ENCODE results near the gene MTHFD1L. TPM values are rescaled to one million over a fixed set of nuclear protein-coding genes. Genes with fewer than 3 reads are reported as not detected.

The MTHFD1L gene
- total and polyA plus RNA-seq, 2 of the 8 experiments (the other 6 are each of a cell fraction or from before 2014, with no cell fraction given) = 29.2 to 105 TPM

DNA sequence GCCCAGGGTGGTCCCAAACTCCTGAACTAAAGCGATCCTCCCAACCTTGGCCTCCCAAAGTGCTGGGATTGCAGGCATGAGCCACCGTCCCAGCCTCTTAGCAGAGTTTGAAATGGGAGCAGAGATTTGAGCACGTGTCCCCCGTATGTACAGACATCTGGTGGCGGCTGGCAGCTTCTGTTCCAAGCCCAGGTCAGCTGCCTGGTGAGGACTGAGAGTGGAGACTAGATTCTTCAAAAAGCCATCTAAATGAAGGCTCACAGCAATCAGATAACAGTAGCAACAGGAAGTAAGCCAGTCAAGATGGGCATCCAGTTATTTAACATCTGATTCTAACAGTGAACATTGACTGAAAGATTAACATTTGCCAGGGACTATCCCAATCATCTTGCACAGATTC, 246.2 kb downstream of the MTHFD1L start:
- no peak overlapping the region for H2AFZ ChIP-seq (ENCODE audit: low read length)
- H3K4me3 ChIP-seq (ENCODE audit: extremely low read depth in 1 of 4, insufficient read depth in 2 of 4, low read depth in 3 of 4, low read length in 4 of 4) = no peak overlapping the region
- no peaks in the 10 kb centered on the region for H3K79me1 ChIP-seq (ENCODE audit: low read depth, low read length)
- DNase-seq (ENCODE audit: low read depth in 1 of 2, low spot score in 2 of 2) = no peak
- no peak overlapping the region for H2BK5ac ChIP-seq (ENCODE audit: low read depth, low read length)
- no peak overlapping the region for H2BK15ac ChIP-seq (ENCODE audit: low read length)
- no peak overlapping the region for H4K91ac ChIP-seq (replicated peaks; ENCODE audit: insufficient read length, low read length)
- H2AK5ac ChIP-seq (ENCODE audit: low read depth, low read length) = no peak overlapping the region
- H3K79me2 ChIP-seq (ENCODE audit: control insufficient read depth in 1 of 2, insufficient read depth in 2 of 2, low read length in 2 of 2) = no peaks in the 10 kb centered on the region
- no peak overlapping the region for H2BK12ac ChIP-seq (ENCODE audit: low read depth, low read length)
- H3K56ac ChIP-seq (replicated peaks; ENCODE audit: insufficient read length, low read depth, low read length) = no peak overlapping the region
- H3K36me3 ChIP-seq (ENCODE audit: control insufficient read depth in 2 of 4, insufficient read depth in 4 of 4, low read length in 3 of 4) = no peaks in the 10 kb centered on the region
- POLR2A ChIA-PET (ENCODE audit: partially characterized antibody) = no interaction called here
- no peak overlapping the region for H4K8ac ChIP-seq (ENCODE audit: extremely low read depth, insufficient read depth, low read length)
- no peaks in the 10 kb centered on the region for H3K9me3 ChIP-seq (ENCODE audit: insufficient read depth in 2 of 2, low read depth in 1 of 2, low read length in 1 of 2)
- H3K27me3 ChIP-seq (replicated peaks in 1 of 4; ENCODE audit: control insufficient read depth in 3 of 4, extremely low read depth in 1 of 4, insufficient read depth in 3 of 4, low read length in 3 of 4) = no peaks in the 10 kb centered on the region
- H3K23me2 ChIP-seq (ENCODE audit: low read depth, low read length) = no peaks in the 10 kb centered on the region
- no peak overlapping the region for H4K5ac ChIP-seq (ENCODE audit: insufficient read length, low read depth, low read length)
- no peak overlapping the region for H3K9ac ChIP-seq (replicated peaks in 1 of 4; ENCODE audit: extremely low read depth in 1 of 4, low read depth in 3 of 4, low read length in 3 of 4)
- H3K18ac ChIP-seq (ENCODE audit: extremely low read depth, low read length) = no peak overlapping the region
- no peak overlapping the region for H3K27ac ChIP-seq (ENCODE audit: low read depth, low read length)
- no peaks in the 10 kb centered on the region for H3K4me1 ChIP-seq (replicated peaks in 1 of 4; ENCODE audit: control insufficient read depth in 3 of 4, insufficient read depth in 4 of 4, low read length in 3 of 4)
- CTCF ChIA-PET (ENCODE audit: partially characterized antibody) = interaction anchor here (0.7 to 2.3 kb wide), 3 partner anchors 10 to 180 kb away, joined by 3 to 8 read pairs (median 3); no protein-coding TSS in a partner anchor
- H3K4ac ChIP-seq (replicated peaks; ENCODE audit: insufficient read length, low read depth, low read length) = no peak overlapping the region
- no peak overlapping the region for H3K14ac ChIP-seq (ENCODE audit: insufficient read length)
- no peak overlapping the region for H2BK120ac ChIP-seq (replicated peaks; ENCODE audit: low read depth, low read length)
- H2BK20ac ChIP-seq (ENCODE audit: low read length) = no peak overlapping the region
- H4K20me1 ChIP-seq (replicated peaks in 1 of 2; ENCODE audit: control insufficient read depth in 1 of 2, insufficient read depth in 2 of 2, low read length in 2 of 2) = no peaks in the 10 kb centered on the region
- no peak for FAIRE-seq
- 92% methylated on average over 5 of the region's 5 CpGs; no CpG with 5 or more reads in 1 of the 2 experiments for WGBS, 2 experiments (ENCODE audit: extremely low coverage in 1 of 2, insufficient coverage in 1 of 2, insufficient read length in 1 of 2, insufficient replicate concordance in 2 of 2, low coverage in 1 of 2, low lambda C conversion rate in 2 of 2, missing lambda C conversion rate in 1 of 2)
- H3K4me2 ChIP-seq (ENCODE audit: insufficient read depth in 1 of 2, low read depth in 2 of 2, low read length in 2 of 2) = no peak overlapping the region
- no peak overlapping the region for H3K23ac ChIP-seq (ENCODE audit: insufficient read length)
- no peak for TF ChIP-seq SIRT6 (IDR thresholded peaks at IDR 0.05; ENCODE audit: low read length)
- no peak for TF ChIP-seq ATF3 (IDR thresholded peaks at IDR 0.05; ENCODE audit: insufficient read depth, low read depth, low read length)
- no peak for TF ChIP-seq POLR2AphosphoS5 (IDR thresholded peaks at IDR 0.05; ENCODE audit: low read depth, low read length)
- no peak for TF ChIP-seq RNF2 (IDR thresholded peaks at IDR 0.05; ENCODE audit: borderline replicate concordance, low read depth, low read length, missing control alignments, poor library complexity, severe bottlenecking)
- no peak for TF ChIP-seq CHD2 (IDR thresholded peaks at IDR 0.05; ENCODE audit: low read length)
- TF ChIP-seq HDAC6 (IDR thresholded peaks at IDR 0.05; ENCODE audit: low read depth, low read length) = no peak
- no peak for TF ChIP-seq BRCA1 (IDR thresholded peaks at IDR 0.05; ENCODE audit: low read depth, low read length)
- TF ChIP-seq TBP (IDR thresholded peaks at IDR 0.05; ENCODE audit: low read depth, low read length) = no peak
- TF ChIP-seq CREB1 (IDR thresholded peaks at IDR 0.05) = no peak
- no peak for TF ChIP-seq JUND (IDR thresholded peaks at IDR 0.05; ENCODE audit: low read length)
- TF ChIP-seq SP4 (IDR thresholded peaks at IDR 0.05; ENCODE audit: low read length) = no peak
- TF ChIP-seq EGR1 (IDR thresholded peaks at IDR 0.05; ENCODE audit: borderline replicate concordance, low read depth, low read length) = no peak
- TF ChIP-seq CHD1 (IDR thresholded peaks at IDR 0.05; ENCODE audit: low read depth, low read length) = no peak
- TF ChIP-seq NANOG (IDR thresholded peaks at IDR 0.05; ENCODE audit: insufficient read depth, low read depth, low read length, poor library complexity, severe bottlenecking) = no peak
- TF ChIP-seq ASH2L (IDR thresholded peaks at IDR 0.05; ENCODE audit: low read length) = no peak
- TF ChIP-seq POU5F1 (IDR thresholded peaks at IDR 0.05; ENCODE audit: low read depth, low read length) = no peak

All from H1 (cell line).